Panc1 (cell line): ENCODE results near the gene TMOD1.

Experiments
- REST ChIP-seq, 2 experiments: IDR thresholded peaks; 2 replicates each; pipeline ENCODE4 v1.6.1; 2011 to 2012; ENCODE audit warnings: low read depth in 2 of 2, control low read depth in 1 of 2, low read length in 1 of 2, mild to moderate bottlenecking in 1 of 2, moderate library complexity in 1 of 2; ENCODE audit not compliant: insufficient read depth in 1 of 2
- SIN3A ChIP-seq: IDR thresholded peaks from 2 replicates; pipeline ENCODE4 v1.6.1; 2012; ENCODE audit warnings: low read depth, mild to moderate bottlenecking, low read length, moderate library complexity, borderline replicate concordance; ENCODE audit not compliant: insufficient read depth
- TF ChIP-seq, protein P1 (sequence below): fragments of 450-650 bp; IDR thresholded peaks from 2 replicates; pipeline ENCODE4 v1.5.1; 2017; ENCODE audit warnings: mild to moderate bottlenecking

DNA sequence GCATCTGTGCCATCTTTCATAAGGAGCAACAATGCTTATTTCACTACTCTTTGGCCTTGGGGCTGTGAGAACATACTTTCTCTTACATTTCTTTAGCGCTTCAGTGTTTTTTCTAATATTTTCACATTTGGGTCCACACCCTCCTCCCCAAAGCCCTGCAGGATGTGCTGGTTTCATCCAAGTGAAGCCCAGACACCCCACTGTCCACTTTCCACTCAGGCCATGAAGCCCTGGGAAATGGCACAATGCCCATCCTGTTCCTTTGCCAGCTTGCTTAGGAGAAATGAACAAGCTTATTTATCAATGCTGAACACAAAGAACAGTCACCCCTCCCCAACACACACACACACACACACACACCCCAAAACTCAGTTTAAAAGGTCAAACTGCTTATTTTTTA, 17.3 kb upstream of the TMOD1 start:
- no peak for TF ChIP-seq REST (IDR thresholded peaks at IDR 0.05; ENCODE audit: insufficient read depth in 1 of 2, low read depth in 2 of 2, low read length in 1 of 2)
- TF ChIP-seq, protein P1, sequence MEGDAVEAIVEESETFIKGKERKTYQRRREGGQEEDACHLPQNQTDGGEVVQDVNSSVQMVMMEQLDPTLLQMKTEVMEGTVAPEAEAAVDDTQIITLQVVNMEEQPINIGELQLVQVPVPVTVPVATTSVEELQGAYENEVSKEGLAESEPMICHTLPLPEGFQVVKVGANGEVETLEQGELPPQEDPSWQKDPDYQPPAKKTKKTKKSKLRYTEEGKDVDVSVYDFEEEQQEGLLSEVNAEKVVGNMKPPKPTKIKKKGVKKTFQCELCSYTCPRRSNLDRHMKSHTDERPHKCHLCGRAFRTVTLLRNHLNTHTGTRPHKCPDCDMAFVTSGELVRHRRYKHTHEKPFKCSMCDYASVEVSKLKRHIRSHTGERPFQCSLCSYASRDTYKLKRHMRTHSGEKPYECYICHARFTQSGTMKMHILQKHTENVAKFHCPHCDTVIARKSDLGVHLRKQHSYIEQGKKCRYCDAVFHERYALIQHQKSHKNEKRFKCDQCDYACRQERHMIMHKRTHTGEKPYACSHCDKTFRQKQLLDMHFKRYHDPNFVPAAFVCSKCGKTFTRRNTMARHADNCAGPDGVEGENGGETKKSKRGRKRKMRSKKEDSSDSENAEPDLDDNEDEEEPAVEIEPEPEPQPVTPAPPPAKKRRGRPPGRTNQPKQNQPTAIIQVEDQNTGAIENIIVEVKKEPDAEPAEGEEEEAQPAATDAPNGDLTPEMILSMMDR: no peak
- TF ChIP-seq SIN3A: no peak
